DND-41 (cell line): Measurements from ENCODE around the gene CCNY.

Experiments used
- ATAC-seq: fragments of 200-7000 bp; cut with Tn5 transposase; 3 replicates; pipeline ENCODE4 v1.9.1; 2021; ENCODE audit warnings: low read depth; ENCODE audit not compliant: insufficient read depth
- DNase-seq: peaks from one replicate; pipeline ENCODE4 v3.0.0-alpha.2; 2020
- H2AFZ ChIP-seq: 2 replicates; pipeline ENCODE4 v1.6.0; 2012; ENCODE audit warnings: low read depth, low read length
- H3K27ac ChIP-seq: 2 replicates; pipeline ENCODE4 v1.5.1; 2012; ENCODE audit warnings: low read length, inconsistent platforms
- H3K27me3 ChIP-seq: fragments of 200-600 bp; sonication (generic); 2 replicates; pipeline ENCODE4 v1.6.0; 2012; ENCODE audit warnings: low read length, mild to moderate bottlenecking, inconsistent platforms; ENCODE audit not compliant: insufficient read depth, poor library complexity
- H3K36me3 ChIP-seq: 2 replicates; pipeline ENCODE4 v1.5.1; 2012; ENCODE audit warnings: low read length, inconsistent platforms; ENCODE audit not compliant: insufficient read depth
- H3K4me1 ChIP-seq: 2 replicates; pipeline ENCODE4 v1.5.1; 2012; ENCODE audit warnings: mild to moderate bottlenecking, low read length; ENCODE audit not compliant: insufficient read depth
- H3K4me2 ChIP-seq: 2 replicates; pipeline ENCODE4 v1.6.0; 2012; ENCODE audit warnings: mild to moderate bottlenecking, moderate library complexity, low read length, inconsistent platforms; ENCODE audit not compliant: insufficient read depth
- H3K4me3 ChIP-seq, 2 experiments: fragments of 200-600 bp in 1 of 2; shearing (Covaris generic) in 1 of 2; 2 replicates each; pipeline ENCODE4 v1.5.1; 2012 to 2016; ENCODE audit warnings: inconsistent platforms in 2 of 2, low read length in 2 of 2, mild to moderate bottlenecking in 2 of 2, low read depth in 1 of 2, moderate library complexity in 1 of 2
- H3K79me2 ChIP-seq: 2 replicates; pipeline ENCODE4 v1.6.0; 2012; ENCODE audit warnings: low read length, inconsistent platforms; ENCODE audit not compliant: insufficient read depth
- H3K9ac ChIP-seq: 2 replicates; pipeline ENCODE4 v1.6.0; 2012; ENCODE audit warnings: low read depth, mild to moderate bottlenecking, inconsistent platforms, low read length, moderate library complexity
- H3K9me3 ChIP-seq: 2 replicates; pipeline ENCODE4 v1.5.1; 2012; ENCODE audit warnings: low read length, moderate library complexity, mild to moderate bottlenecking, inconsistent platforms; ENCODE audit not compliant: insufficient read depth, severe bottlenecking
- H4K20me1 ChIP-seq: 2 replicates; pipeline ENCODE4 v1.6.0; 2012; ENCODE audit warnings: low read length; ENCODE audit not compliant: insufficient read depth
- EZH2 ChIP-seq: IDR thresholded peaks from 3 replicates; pipeline ENCODE4 v1.6.1; 2012; ENCODE audit warnings: borderline replicate concordance, low read depth, mild to moderate bottlenecking, moderate library complexity, low read length, inconsistent platforms; ENCODE audit not compliant: severe bottlenecking
- TF ChIP-seq, protein P1 (sequence below): IDR thresholded peaks from 2 replicates; pipeline ENCODE4 v1.5.1; 2012; ENCODE audit warnings: borderline replicate concordance, low read length, moderate library complexity, mild to moderate bottlenecking; ENCODE audit not compliant: poor library complexity, severe bottlenecking; ENCODE audit errors: extremely low read depth

CCNY gene

DNA sequence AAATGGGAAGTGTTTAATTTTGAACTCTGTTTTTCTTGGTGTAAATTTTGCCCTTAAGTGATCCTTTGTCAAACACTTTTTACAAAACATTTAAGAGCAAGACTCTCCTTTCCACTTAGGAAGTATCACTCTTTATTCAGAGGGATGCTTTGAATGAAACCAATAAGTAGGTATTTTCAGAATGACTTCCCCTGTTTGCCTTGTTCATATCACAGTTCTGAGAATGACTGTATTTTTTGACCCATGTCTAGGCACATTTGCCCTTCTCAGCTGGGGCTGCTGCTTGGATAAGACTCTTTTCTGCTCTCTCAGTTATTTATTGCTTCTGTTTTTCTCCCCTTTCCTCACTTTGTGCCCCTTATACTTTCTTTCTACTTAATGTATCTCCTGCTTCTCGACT lies 98.2 kb downstream of the CCNY start:
- no peak for ATAC-seq
- no peak overlapping the region for H3K27ac ChIP-seq
- peaks cover 12% of the 10 kb centered on the region; the same call in 1 of the 2 replicates for H4K20me1 ChIP-seq
- H3K4me3 ChIP-seq = no peak overlapping the region
- no peak for DNase-seq
- H3K79me2 ChIP-seq = peaks cover 80% of the 10 kb centered on the region
- no peak overlapping the region for H3K9ac ChIP-seq
- H3K27me3 ChIP-seq = no peaks in the 10 kb centered on the region
- H3K36me3 ChIP-seq = no peaks in the 10 kb centered on the region
- H3K4me1 ChIP-seq = no peaks in the 10 kb centered on the region
- peaks cover 10% of the 10 kb centered on the region for H3K9me3 ChIP-seq
- no peak overlapping the region for H3K4me2 ChIP-seq
- TF ChIP-seq, protein P1, sequence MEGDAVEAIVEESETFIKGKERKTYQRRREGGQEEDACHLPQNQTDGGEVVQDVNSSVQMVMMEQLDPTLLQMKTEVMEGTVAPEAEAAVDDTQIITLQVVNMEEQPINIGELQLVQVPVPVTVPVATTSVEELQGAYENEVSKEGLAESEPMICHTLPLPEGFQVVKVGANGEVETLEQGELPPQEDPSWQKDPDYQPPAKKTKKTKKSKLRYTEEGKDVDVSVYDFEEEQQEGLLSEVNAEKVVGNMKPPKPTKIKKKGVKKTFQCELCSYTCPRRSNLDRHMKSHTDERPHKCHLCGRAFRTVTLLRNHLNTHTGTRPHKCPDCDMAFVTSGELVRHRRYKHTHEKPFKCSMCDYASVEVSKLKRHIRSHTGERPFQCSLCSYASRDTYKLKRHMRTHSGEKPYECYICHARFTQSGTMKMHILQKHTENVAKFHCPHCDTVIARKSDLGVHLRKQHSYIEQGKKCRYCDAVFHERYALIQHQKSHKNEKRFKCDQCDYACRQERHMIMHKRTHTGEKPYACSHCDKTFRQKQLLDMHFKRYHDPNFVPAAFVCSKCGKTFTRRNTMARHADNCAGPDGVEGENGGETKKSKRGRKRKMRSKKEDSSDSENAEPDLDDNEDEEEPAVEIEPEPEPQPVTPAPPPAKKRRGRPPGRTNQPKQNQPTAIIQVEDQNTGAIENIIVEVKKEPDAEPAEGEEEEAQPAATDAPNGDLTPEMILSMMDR = no peak
- no peak for TF ChIP-seq EZH2
- no peak overlapping the region for H2AFZ ChIP-seq

DNA sequence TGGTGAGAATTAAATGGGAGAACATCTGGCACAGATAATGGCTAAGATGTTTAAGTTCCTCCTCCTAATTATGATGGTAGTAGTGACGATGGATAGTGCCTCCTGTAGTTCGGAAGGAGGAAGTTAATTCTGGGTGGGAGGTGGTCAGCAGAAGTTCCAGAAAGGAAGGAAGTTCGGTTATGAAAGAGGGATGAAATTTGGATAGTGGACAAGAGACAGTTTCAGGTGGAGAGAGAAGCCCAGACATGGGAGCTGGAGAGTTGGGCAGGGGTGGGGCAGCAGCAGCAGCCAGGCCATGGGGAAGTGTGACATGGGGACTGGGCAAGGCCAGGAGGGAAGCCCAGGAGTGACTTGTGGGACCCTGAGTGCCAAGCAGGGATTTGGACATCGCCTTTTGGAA lies 99.5 kb downstream of the CCNY start:
- TF ChIP-seq, protein P1 = no peak
- TF ChIP-seq EZH2 = no peak
- no peak overlapping the region for H3K27ac ChIP-seq
- H3K4me3 ChIP-seq = no peak overlapping the region
- no peaks in the 10 kb centered on the region for H3K36me3 ChIP-seq
- H3K4me2 ChIP-seq = no peak overlapping the region
- H3K79me2 ChIP-seq = peaks cover 84% of the 10 kb centered on the region
- no peak overlapping the region for H3K9ac ChIP-seq
- DNase-seq (no peak), ATAC-seq (no peak)
- H4K20me1 ChIP-seq = peaks cover 12% of the 10 kb centered on the region; the same call in 1 of the 2 replicates
- peaks cover 14% of the 10 kb centered on the region for H3K9me3 ChIP-seq
- H3K27me3 ChIP-seq = no peaks in the 10 kb centered on the region
- H3K4me1 ChIP-seq = no peaks in the 10 kb centered on the region
- H2AFZ ChIP-seq = no peak overlapping the region

DNA sequence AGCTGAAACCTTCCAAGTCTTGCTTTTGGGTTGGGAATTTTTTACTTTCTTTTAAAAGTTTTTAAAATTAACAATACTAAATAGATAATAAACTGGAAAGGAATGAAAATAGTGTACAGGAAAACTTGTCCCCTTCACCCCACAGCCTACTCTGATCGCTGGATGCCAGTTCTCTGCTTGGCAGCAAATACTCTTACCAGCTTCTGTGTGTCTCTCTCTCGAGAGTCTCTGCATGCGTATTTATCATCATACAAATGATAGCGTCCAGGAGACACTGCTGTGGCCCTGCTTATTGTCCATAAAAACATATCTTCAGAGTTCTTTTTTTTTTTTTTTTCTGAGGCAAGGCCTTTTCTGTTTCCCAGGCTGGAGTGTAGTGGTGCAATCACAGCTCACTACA lies 101.5 kb downstream of the CCNY start:
- no peak for DNase-seq
- no peak for TF ChIP-seq EZH2
- TF ChIP-seq, protein P1 = no peak
- no peak for ATAC-seq

More for the DNA sequence above, 101.5 kb downstream of the CCNY start:
- Histone ChIP-seq H3K4me1 (no peaks in the 10 kb centered on the region), H3K27me3 (no peaks in the 10 kb centered on the region), H3K36me3 (no peaks in the 10 kb centered on the region), H3K4me2 (no peak overlapping the region), H4K20me1 (peaks cover 1% of the 10 kb centered on the region; the same call in 1 of the 2 replicates), H2AFZ (no peak overlapping the region), H3K4me3 (no peak overlapping the region), H3K9ac (no peak overlapping the region), H3K79me2 (peaks cover 88% of the 10 kb centered on the region), H3K9me3 (peaks cover 26% of the 10 kb centered on the region), H3K27ac (no peak overlapping the region)
